ENCODE results near the gene AFF1. TPM values are rescaled to one million over a fixed set of nuclear protein-coding genes. Genes with fewer than 3 reads are reported as not detected.

AFF1 gene
- total RNA-seq, 1 donor from 2014 or later = 89.3 TPM

DNA sequence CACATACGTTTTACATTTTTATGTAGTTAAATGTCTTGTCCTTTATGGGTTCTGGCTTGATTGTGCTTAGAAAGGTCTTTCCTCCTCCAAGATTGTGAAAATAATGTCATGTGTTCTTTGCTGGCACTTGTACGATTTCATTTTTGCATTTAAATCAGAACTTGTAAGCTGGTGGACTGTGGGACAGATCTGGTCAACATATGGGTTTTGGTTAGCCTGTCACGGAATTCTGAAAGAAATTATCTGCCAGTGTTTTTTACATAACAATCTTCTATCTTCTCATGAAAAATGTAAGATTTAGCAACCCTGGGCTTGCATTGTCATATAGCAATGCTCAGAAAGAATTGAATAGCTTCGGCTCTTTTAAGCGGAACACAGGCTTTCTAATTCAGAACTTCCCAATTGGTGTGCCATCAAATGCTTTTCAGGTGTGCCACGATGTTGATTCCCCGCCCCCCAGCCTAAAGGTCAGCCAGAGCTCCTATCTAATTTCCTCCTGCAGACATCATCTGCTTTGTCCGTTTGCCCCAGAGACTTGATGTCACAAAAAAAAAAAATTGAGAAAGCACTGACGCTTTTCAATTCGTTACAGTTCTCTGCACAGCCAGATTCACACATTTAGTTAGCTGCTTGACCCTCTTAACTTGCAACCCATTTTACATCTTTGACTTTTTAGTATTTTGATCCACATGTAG lies 16.2 kb downstream of the AFF1 start:
- H3K36me3 Mint-ChIP-seq (ENCODE audit: insufficient read depth) = peaks cover 4% of the 10 kb centered on the region
- H3K27me3 Mint-ChIP-seq = no peaks in the 10 kb centered on the region
- no peaks in the 10 kb centered on the region for H3K9me3 Mint-ChIP-seq (ENCODE audit: low read depth)
- H3K27ac Mint-ChIP-seq = no peak overlapping the region
- no peak overlapping the region for H3K4me3 Mint-ChIP-seq (ENCODE audit: low read depth)
- DNase-seq (ENCODE audit: low spot score, unreplicated experiment) = no peak
- H3K4me1 Mint-ChIP-seq (ENCODE audit: low read depth) = peaks cover 28% of the 10 kb centered on the region
- TF ChIP-seq, protein P1, sequence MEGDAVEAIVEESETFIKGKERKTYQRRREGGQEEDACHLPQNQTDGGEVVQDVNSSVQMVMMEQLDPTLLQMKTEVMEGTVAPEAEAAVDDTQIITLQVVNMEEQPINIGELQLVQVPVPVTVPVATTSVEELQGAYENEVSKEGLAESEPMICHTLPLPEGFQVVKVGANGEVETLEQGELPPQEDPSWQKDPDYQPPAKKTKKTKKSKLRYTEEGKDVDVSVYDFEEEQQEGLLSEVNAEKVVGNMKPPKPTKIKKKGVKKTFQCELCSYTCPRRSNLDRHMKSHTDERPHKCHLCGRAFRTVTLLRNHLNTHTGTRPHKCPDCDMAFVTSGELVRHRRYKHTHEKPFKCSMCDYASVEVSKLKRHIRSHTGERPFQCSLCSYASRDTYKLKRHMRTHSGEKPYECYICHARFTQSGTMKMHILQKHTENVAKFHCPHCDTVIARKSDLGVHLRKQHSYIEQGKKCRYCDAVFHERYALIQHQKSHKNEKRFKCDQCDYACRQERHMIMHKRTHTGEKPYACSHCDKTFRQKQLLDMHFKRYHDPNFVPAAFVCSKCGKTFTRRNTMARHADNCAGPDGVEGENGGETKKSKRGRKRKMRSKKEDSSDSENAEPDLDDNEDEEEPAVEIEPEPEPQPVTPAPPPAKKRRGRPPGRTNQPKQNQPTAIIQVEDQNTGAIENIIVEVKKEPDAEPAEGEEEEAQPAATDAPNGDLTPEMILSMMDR (IDR thresholded peaks at IDR 0.05; ENCODE audit: unreplicated experiment) = no peak

- H3K4me1 Mint-ChIP-seq (ENCODE audit: low read depth) = peaks cover 25% of the 10 kb centered on the region
- no peaks in the 10 kb centered on the region for H3K9me3 Mint-ChIP-seq (ENCODE audit: low read depth)
- no peak overlapping the region for H3K4me3 Mint-ChIP-seq (ENCODE audit: low read depth)
- TF ChIP-seq, protein P1 (IDR thresholded peaks at IDR 0.05; ENCODE audit: unreplicated experiment) = no peak
- no peak for DNase-seq (ENCODE audit: low spot score, unreplicated experiment)
- no peak overlapping the region for H3K27ac Mint-ChIP-seq
- no peaks in the 10 kb centered on the region for H3K27me3 Mint-ChIP-seq
- H3K36me3 Mint-ChIP-seq (ENCODE audit: insufficient read depth) = peaks cover 1% of the 10 kb centered on the region
Observed at GRCh38 chr4:86955888-86956451, 21.2 kb downstream of the AFF1 start.

DNA sequence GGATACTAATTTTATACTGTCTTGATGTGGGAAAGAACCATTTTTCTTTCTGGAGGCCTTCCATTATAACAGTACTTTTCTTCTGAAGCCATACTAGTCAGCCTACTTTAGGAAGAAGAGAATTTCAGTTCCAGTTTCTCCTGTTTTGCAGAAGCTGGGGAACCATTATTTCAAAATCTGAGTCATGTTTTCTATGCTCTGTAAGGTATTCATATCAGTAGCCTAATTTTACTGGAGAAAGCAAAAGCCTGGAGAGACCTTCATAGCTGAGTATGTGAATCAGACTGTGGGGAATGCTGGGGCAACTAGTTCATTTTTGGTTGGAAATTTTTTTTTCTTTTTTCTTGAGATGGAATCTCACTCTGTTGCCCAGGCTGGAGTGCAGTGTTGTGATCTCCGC lies 22.4 kb downstream of the AFF1 start:
- no peaks in the 10 kb centered on the region for H3K27me3 Mint-ChIP-seq
- no peak for DNase-seq (ENCODE audit: low spot score, unreplicated experiment)
- TF ChIP-seq, protein P1 (IDR thresholded peaks at IDR 0.05; ENCODE audit: unreplicated experiment) = no peak
- H3K36me3 Mint-ChIP-seq (ENCODE audit: insufficient read depth) = peaks cover 1% of the 10 kb centered on the region
- H3K27ac Mint-ChIP-seq = no peak overlapping the region
- peaks cover 33% of the 10 kb centered on the region for H3K4me1 Mint-ChIP-seq (ENCODE audit: low read depth)
- no peaks in the 10 kb centered on the region for H3K9me3 Mint-ChIP-seq (ENCODE audit: low read depth)
- no peak overlapping the region for H3K4me3 Mint-ChIP-seq (ENCODE audit: low read depth)

DNA sequence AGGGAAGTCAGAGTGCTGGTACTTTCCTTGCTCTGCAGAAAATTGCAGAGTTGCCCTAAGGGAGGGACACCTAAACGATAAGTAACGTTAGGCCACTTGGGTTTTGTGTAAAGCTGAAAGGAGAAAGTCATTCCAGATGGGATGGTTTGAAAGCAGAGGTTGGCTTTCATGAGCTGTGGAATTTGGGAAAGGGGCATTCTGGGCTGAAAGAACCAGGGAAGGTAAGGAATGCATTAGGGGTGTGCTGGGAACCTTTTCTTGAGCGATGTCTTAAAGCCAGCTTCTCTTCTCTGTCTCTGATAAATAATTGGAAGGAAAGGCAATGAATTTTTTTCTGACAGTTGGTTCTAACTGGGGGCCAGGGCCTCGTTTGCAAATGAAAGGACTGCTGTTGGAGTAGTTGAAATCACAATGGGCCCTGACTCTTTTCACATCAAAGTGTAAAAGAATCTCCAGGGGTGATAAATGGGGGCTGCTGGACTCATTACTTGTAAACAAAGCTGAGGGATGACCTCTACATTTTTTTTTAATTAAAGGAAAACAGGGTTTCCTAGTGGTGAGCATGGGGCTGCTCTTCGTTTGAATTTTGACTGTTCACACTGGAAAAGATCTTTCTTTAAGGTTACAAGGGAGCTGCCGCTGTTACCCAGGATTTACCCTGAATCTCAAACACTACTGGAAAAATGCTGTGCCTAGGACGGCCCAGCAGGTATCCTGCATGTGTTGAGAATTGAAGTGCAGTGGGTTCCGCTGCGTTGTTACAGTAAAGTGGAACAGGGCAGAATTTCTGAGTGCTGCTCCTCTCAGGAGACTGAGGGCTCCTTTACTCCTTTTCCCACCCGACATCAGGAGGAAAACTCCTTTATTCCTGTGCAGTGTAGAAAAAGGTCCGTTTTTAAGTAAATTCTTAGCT lies 25.0 kb downstream of the AFF1 start:
- peaks cover 44% of the 10 kb centered on the region for H3K4me1 Mint-ChIP-seq (ENCODE audit: low read depth)
- no peaks in the 10 kb centered on the region for H3K9me3 Mint-ChIP-seq (ENCODE audit: low read depth)
- TF ChIP-seq, protein P1 (IDR thresholded peaks at IDR 0.05; ENCODE audit: unreplicated experiment) = no peak
- peak overlapping the region; percentile 88 for H3K27ac Mint-ChIP-seq
- H3K4me3 Mint-ChIP-seq (ENCODE audit: low read depth) = peak overlapping the region; percentile 42
- H3K27me3 Mint-ChIP-seq = no peaks in the 10 kb centered on the region
- no peaks in the 10 kb centered on the region for H3K36me3 Mint-ChIP-seq (ENCODE audit: insufficient read depth)
- no peak for DNase-seq (ENCODE audit: low spot score, unreplicated experiment)

DNA sequence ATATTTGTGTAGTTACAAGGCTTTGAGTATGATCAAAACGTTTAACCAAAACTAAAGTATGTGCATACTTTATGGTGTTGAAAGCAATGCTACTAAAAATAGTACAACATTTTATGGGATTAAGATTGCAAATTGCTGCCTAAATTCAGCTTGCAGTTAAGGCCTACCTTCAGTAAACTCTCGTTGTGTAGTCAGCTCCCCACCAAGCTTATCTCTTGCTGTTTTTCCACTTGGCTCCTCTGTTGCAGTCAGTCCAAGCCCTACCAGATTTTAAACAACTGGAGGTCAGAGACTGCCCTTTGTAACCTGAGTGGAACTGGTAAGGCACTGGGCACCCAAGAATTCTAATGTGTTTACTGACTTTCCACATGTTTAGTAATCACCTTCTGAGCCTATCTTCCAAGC lies 25.7 kb downstream of the AFF1 start:
- Mint-ChIP-seq H3K36me3 (ENCODE audit: insufficient read depth) (no peaks in the 10 kb centered on the region), H3K4me1 (ENCODE audit: low read depth) (peaks cover 49% of the 10 kb centered on the region), H3K9me3 (ENCODE audit: low read depth) (no peaks in the 10 kb centered on the region), H3K27ac (peak overlapping the region; percentile 93), H3K27me3 (no peaks in the 10 kb centered on the region), H3K4me3 (ENCODE audit: low read depth) (no peak overlapping the region)
- TF ChIP-seq, protein P1 (IDR thresholded peaks at IDR 0.05; ENCODE audit: unreplicated experiment) = no peak
- no peak for DNase-seq (ENCODE audit: low spot score, unreplicated experiment)

Data from progenitor cell of endocrine pancreas (in vitro differentiated cells).